Hepatocyte (in vitro differentiated cells): ENCODE results near the gene TUB.

Experiments
- CTCF ChIP-seq: fragments of 200-600 bp; sonication (generic); IDR thresholded peaks from 2 replicates; pipeline ENCODE4 v1.5.1; 2016; ENCODE audit warnings: antibody characterized with exemption, mild to moderate bottlenecking; ENCODE audit not compliant: poor library complexity
- EZH2 ChIP-seq: fragments of 200-600 bp; sonication (generic); IDR thresholded peaks from 2 replicates; pipeline ENCODE4 v1.6.1; 2016; ENCODE audit warnings: antibody characterized with exemption, mild to moderate bottlenecking, borderline replicate concordance
- EZH2phosphoT487 ChIP-seq: fragments of 200-600 bp; sonication (generic); IDR thresholded peaks from one replicate; pipeline ENCODE4 v1.6.1; 2018; ENCODE audit warnings: antibody characterized with exemption, mild to moderate bottlenecking, low read depth, moderate library complexity; ENCODE audit not compliant: unreplicated experiment, severe bottlenecking

GRCh38 chr11:8109675-8110074, 28.7 kb downstream of the TUB start:
- TF ChIP-seq EZH2 (no peak), CTCF (no peak), EZH2phosphoT487 (no peak)
